Forelimb muscle (tissue), 1 donor: ENCODE measurements around the gene DNHD1. TPM values are rescaled to one million over a fixed set of nuclear protein-coding genes. Genes with fewer than 3 reads are reported as not detected.

ENCODE experiments used
- DNase-seq: peaks from one replicate; pipeline ENCODE4 v3.0.0-alpha.2; 2013; ENCODE audit warnings: low read depth
- polyA plus RNA-seq: library from polyadenylated mRNA; unstranded; fragments of 120-200 nt; gene quantifications from one replicate; pipeline ENCODE4 v1.2.1, GENCODE V29; 2013; ENCODE audit not compliant: insufficient read length

Gene DNHD1
- polyA plus RNA-seq, 1 donor = 9.8 TPM

DNA sequence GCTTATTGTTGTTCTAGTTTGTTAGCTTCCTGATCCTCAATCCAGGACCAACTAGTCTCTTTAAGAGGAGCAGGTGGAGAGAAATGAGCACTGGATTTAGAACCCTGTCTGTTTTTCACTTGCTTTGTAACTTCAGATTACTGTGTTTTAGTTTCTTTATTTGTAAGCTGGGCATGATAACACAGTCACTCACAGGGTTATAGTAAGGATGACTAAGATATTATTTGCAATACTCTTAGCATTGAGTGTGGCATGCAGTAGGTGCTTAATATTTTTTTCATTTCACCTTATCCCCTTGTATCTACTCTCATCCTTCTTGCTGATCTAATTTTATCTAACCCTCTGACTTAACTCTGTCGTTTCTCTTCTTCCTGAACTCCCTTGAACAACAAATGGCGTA lies 33.8 kb downstream of the DNHD1 start:
- no peak for DNase-seq

DNA sequence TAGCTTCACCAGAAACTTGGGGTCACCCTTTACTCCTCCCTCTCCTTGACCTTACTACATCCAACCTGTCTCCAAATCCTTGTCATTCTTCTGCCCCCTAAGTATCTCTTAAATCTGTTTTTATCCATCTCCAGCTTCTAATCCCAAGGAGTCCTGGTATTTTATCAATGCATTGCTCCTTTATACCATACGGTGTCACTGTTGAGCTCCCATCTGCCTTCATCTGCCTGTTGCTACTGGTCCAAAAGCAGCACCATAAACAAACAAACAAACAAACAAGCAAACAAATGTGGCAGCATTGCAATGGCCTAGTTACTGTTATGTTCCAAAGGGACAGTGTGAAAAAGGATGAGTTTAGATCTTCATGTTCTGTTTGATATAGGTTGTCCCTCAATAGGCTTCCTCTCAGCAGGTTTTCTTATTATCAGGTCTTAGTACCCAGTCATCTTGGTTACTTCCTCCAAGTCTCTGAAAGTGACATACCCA lies 34.2 kb downstream of the DNHD1 start:
- peak; percentile 35 for DNase-seq

DNA sequence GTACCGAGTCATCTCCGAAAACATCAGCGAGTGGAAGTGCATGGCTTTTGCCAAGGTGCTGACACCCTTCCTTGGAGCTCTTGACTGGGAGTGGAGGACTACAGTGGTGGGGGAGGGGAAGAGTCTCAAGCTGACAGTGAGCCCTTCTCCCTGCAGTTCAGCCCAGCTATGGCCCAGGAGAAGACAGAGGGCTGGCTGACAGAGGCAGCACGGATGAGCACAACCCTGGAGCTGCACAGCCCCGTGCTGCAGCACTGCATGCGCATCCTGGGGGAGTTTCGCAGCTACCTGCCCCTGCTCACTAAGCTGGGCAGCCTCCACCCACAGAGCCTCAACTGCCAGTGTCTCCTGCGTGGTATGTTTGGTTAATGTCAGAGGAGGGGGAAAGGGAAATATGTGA lies 41.4 kb downstream of the DNHD1 start:
- no peak for DNase-seq

DNA sequence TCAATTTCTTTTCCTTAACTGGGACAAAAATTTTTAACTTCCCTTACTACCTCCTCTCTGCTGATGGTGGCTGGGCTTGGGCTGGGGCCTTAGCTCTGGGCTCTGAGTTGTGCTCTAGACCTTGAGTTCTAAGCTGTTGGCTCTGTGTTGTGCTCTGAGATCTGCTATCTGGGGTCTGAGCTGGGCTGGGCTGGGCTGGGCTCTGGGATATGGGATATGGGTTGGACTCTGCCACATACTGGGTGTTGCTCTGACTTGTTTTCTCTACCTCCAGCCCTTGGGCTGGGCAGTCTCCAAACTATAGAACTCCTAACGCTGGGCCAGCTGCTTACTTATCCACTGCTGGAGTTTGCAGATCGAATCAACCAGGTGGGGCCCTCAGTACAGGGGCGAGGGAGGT lies 41.9 kb downstream of the DNHD1 start:
- no peak for DNase-seq

DNA sequence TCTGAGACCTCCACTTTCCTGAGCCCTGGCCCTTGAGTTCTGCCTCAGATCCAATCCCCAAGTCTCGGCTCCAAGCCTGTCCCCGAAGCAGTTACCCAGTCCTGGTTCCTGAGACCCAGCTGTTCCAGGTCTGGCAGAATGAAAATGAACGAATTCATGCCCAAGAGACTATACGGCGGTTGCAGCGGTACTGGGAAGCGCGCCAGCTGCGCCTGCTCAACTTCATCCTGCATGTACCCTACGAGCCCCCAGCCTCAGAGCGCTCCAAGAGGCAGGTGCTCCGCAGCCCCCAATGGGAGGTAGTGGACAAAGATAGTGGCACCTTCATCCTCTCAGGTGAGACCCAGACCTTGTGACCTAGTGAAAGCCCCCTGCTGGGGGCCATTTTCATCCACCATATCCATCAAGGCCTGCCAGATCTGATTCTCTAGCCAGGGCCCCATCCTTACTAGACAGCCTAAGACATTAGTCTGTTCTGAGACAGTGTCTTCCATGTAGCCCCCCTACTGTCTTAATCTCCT lies 42.7 kb downstream of the DNHD1 start:
- DNase-seq = no peak

DNA sequence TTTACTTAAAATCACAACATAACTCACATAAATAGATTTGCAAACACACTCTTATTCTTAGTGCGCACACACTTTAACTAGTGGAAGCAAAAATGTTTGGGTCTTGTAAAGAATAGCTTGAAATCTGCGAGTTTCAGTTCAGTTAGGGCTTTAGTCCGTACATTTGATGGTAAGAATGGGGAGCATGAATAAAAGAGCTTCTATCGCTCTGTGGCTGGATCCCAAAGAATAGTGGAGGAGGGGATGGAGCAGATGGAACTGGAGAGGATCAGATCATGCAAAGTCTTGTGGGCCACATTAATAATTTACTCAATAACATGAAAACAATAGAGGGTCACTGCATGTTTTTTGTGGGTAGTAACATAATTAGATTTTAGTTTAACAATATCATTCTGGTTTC lies 44.3 kb downstream of the DNHD1 start:
- no peak for DNase-seq

DNA sequence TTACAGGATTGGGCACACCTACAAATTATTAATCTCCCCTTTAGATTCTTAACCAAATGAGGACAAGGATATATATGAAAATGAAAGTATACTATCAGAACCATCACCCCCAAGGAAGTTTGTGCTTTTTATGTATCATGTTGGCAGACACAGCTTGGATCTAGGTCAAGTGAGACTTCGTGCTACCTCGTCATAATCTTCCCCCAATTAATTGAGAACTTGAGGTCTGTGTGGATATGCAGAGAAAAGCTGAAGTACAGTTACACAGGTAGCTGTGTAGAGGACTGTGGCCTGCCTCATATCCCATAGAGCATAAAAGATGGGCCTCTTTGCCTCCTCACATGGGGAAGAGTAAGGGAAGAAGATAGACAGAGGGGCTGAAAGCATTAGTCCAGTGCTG lies 45.6 kb downstream of the DNHD1 start:
- DNase-seq = no peak

DNA sequence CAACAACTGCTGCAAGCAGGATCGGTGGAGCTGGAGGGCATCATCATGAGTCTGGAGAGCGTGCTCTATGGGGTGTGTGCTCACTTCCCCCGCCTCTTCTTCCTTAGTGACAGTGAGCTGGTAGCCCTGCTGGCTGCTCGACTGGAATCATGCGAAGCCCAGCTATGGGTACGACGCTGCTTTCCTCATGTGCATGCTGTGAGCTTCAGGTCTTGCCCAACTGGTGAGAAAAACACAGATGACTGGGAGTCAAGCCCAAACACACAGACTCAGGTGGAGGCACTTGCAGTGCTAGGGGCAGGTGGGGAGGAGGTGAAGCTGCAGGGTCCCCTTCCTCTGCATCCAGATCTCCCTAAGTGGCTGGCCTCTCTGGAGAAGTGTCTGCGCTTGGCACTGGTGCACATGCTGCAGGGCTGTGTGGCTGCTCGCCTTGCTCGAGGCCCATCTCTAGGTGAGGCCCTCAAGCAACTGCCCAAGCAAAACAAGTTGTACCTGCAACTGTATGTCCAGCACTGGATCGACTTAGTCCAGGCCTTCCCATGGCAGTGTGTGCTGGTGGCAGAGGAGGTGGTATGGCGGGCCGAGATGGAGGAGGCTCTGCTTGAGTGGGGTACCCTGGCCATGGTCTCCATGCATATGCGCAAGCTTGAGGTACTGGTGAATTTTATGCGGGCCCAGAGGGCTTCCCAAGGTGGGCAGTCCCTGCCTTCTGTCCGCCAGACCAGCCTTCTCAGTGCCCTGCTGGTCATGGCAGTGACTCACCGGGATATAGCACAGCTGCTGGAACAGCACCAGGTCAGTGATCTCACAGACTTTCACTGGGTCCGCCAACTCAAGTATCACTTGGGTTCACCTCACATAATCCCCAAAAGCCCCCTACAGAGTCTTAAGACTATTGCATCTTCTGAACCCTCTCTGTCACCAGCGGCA lies 48.1 kb downstream of the DNHD1 start:
- DNase-seq = no peak

DNA sequence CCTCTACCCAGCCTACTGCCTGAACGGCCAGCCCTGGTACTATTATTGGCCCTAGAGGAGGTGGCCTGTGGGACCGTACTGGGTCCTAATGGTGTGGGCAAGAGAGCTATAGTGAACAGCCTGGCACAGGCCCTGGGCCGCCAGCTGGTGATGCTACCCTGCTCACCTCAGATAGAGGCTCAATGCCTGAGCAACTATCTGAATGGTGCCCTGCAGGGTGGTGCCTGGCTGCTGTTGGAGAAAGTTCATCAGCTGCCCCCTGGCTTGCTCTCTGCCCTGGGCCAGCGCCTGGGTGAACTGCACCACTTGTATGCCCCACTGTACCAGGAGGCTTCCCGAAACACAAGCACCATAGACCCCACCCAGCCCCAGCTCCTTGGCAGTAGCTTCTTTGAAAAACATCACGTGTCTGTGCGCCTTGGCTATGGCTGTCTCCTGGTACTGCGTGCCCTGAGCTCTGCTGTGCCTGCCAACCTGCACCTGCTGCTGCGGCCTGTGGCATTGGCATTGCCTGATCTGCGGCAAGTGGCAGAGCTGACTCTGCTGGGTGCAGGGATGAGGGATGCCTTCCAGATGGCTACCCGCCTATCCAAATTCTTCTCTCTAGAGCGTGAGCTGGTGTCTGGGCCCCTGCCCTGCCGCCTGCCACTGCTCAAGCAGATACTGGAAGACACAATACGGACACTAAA lies 49.0 kb downstream of the DNHD1 start:
- no peak for DNase-seq

DNA sequence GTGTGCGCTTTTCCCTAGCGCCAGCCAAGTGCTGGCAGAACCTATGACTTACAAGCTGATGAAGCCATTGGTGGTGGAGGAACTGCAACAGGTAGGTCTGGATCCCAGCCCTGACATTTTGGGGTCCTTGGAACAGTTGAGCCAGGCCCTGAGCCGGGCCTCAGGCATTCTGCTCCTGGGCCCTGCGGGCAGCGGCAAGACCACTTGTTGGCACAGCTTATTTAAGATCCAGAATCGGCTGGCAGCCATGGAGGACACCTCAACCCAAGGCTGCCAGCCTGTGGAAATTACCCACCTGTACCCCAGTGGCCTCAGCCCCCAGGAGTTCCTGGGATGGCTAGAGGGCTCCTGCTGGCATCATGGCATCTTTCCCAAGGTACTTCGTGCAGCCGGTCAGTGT lies 49.7 kb downstream of the DNHD1 start:
- DNase-seq = no peak

DNA sequence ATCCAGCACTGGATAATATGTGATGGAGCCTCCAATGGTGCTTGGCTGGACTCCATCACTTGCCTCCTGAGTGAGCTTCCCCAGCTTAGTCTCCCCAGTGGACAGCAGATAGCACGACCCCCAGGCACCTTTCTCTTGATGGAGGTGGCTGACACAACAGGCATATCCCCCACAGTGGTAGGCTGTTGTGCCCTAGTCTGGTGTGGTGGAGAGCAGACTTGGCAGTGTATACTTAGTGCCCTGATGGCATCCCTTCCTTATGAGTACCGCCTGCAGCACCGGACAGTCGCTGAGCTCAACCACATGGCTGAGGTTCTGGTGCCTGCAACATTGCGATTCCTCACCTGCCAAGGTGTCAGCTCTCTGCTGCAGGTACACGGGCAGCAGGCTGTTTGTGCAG lies 50.1 kb downstream of the DNHD1 start:
- no peak for DNase-seq

DNA sequence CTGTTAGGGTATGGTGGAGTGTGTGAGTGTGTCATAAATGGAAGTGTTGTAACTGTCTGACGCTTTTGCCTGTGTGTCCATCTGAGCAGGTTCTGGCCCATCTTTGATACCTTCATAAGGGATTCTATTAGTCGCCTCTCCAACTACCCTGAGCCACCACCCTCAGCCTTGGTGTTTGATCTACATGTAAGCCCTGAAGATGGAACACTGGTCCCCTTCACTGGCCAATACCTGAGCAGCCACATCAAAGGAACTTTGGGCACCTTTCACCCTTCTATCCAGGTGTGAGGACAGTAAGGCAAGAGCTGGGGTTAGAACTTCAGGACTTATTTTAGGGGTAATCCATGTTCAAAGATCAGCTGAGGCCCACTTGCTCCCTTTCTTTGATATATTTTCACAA lies 51.0 kb downstream of the DNHD1 start:
- DNase-seq = no peak

DNA sequence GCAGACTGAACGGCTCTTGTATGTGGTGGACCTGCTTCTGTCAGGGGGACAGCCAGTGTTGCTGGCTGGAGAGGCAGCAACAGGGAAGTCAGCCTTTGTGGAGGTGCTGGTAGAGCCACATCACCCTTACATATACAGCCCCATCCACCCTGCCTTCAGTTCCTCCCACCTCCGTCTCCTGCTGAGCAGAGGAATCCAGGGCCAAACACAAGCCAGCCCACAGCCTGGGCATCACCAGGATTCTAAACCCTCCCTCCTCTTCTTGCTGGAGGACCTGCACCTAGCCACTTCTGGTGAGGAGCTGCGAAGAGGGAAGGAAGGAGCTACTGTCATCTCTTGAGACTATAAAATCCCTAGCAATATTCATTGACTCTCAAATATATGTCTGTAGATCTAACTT lies 51.6 kb downstream of the DNHD1 start:
- DNase-seq = no peak

DNA sequence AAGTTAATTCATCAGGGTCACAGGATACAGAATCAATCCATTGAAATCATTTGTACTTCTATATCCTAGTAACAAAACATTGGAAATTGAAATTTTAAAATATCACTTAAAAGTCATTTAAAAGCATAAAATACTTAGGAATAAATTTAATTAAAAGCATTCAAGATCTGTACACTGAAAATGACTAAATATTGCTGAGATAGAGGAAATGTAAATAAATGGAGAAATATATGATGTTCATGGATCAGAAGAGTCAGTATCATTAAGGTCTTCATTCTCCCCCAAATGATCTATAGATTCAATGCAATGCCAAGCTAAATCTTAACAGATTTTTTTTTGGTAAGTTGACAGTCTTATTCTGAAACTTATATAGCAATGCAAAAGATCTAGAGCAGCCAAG lies 56.6 kb downstream of the DNHD1 start:
- no peak for DNase-seq

DNA sequence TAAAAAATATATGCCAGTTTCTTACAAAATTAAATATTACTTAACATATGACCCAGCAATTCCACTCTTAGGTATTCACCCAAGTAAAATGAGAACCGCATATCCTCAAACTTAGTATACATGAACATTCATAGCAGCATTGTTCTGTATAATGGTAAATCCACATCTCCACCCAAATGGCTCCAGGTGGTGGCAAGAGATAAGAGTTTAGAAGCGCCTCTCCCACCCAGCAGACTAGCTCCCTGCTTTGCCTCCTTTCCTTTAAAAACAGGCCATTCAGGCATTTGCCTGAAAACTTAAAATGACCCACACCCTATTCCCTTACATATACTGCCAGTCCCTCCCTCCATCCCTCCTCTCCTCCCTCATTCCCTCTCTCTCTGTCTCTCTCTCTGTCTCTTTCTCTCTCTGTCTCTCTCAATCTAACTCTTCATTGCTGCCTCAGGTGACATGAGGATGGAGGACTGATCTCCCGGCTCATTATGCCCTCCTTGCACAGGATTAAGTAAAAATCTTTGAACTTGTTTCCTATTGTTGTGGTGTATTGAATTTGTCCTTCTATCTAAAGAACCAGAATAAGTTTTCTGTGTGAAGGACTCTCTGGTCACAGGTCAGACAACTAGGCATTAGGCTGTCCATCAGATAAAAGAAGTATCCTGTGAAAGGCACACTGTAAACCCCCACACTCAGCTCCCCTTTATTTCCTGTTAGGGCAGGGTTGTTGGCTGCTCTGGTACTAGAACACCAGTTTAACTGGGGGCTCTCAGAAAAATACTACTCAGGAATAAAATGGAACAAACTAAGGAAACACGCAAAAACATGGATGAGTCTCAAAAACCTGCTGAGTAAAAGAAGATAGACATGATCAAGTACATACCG lies 58.0 kb downstream of the DNHD1 start:
- no peak for DNase-seq

DNA sequence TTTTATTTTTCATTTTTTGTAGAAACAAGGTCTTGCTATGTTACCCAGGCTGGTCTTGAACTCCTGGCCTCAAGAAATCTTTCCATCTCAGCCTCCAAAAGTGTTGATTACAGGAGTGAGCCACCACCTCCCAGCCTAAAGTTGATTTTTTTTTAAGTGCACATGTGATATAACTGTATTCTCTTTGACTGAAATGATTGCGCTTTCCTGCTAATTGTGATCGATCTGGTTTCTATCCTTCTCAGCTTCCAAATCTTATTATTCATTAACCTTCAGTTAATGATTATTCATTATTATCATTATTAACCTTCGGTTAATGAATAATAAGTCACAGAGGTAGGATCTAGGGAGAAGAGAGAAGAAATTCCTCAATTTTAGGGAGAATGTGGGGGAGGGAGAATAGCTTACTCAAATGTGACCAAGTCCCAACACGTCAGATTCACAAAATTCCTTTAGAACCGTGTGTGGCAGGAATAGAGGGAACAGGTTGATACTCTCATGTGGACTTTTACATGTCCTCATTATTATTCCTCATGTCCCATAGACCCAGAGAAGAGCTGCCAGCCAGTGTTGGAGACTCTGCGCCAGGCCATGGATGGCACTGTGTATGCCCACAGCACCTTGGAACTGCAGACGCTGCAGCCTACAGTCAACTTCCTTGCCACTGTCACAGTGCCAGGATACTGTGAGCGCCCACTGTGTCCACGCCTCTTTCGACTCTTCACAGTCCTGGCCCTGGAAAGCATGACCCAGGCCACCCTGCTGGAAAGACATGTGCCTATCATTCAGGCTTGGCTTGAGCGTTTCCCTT lies 59.3 kb downstream of the DNHD1 start:
- no peak for DNase-seq

DNA sequence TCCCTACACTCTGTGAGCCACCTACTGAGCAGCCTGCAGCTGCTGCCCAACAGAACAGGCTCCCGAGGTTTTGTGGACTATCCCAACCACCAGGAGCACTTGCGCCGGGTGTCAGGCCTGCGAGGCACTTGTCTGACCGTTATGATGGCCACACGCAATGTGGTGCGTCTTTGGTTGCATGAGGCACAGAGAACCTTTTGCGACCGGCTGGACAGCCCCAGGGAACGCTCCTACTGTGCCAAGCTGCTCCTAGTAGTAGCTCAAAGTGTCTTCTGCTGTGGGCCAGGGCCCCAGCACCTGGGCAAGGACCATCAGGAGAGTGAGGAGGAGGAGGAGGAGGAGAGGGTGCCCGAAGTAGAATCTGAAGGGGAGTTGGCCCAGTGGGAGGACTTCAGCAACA lies 60.0 kb downstream of the DNHD1 start:
- DNase-seq = no peak

DNA sequence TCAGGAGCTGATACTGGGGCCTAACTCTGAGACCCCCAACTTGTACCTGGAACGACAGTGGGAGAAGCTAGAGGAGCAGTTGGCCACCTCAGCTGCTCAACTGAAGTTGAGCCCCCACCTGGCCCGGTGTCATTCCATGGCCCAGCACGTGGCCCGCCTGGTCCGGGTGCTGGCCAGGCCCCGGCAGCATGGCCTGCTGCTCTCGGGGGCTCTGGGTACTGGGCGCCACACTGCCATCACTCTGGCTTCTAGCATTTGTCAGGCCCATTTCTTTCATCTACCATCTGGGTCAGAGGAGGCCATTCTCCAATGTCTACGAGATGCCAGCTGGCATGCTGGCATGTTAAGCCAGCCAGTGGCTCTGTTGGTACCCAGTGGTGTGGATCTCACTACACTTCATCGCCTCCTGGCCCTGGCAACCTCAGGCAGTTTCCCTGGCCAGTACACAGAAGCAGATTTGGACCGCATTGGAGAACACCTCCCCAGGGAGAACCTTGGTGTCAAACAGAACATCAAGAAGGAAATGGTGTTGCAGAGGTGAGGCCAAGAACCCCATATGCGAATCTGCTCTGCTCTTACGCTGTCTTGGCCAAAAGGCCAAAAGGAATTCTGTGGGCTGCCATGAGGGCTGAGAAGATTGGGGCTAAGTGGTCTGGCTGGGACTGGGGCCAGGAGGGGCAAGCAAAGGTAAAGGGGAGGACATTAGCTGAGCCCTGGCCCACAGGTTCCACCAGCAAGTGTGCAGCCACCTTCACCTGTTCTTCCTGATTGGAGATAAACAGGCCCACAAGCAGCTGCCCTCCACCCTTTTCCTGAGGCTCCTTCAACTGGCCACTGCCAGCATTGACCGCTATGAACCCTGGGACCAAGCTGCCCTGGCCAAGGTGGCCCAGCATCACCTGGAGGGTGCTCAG lies 60.9 kb downstream of the DNHD1 start:
- no peak for DNase-seq

DNA sequence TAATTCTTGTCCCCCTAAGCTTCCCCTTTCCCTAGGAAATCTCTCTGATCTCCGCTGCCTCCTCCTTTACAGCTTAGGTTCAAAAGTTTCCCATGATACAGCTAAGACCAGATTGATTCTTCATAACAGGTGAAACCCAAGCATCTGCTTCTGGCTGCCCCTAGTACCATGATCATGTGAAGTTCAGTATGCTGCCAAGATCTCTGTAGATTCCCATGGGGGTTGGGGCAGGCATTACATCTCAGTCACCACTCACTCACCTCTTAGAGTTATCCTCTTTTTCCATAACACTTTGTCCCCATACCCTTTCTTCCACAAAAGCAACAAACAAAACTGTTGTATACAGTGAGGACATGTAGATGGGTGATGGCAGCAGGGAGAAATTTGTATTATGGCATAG lies 62.3 kb downstream of the DNHD1 start:
- no peak for DNase-seq

DNA sequence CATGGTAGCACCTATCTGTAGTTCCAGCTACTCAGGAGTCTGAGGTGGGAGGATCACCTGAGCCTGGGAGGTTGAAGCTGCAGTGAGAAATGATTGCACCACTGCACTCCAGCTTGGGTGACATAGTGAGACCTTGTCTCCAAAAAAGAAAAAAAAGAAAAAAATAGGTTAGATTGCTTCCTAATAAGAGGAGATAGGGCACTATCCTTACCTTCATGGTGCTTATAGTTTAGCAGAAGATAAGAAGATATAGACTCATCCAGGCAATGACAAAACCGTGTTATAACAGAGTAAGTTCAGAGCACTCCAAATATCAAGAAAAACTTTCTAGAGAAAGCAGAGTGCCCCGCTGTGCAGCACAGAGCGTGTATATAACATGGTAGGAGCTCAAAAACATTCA lies 64.2 kb downstream of the DNHD1 start:
- DNase-seq = no peak
